Adrenal gland (tissue), 5 donors: Measurements from ENCODE around the gene ACOT11.

ENCODE experiments used
- CTCF ChIP-seq, 6 experiments: fragments of 450-650 bp in 4 of 6; fragments of 200-600 bp in 2 of 6; sonication (generic) in 1 of 6; IDR thresholded peaks; 1 replicate in 5 of 6; 2 replicates in 1 of 6; pipeline versions ENCODE4 v1.5.1 to v1.8.0; 2016 to 2021; ENCODE audit warnings: antibody characterized with exemption in 6 of 6, mild to moderate bottlenecking in 2 of 6, moderate library complexity in 1 of 6
- POLR2A ChIP-seq, 2 donors: fragments of 450-650 bp; IDR thresholded peaks; one replicate each; pipeline ENCODE4 v1.6.1; 2017; ENCODE audit warnings: antibody characterized with exemption in 2 of 2, mild to moderate bottlenecking in 2 of 2, moderate library complexity in 1 of 2
- donor health status: DM: no; HTN: no; CAD: no.

- no peak for TF ChIP-seq CTCF (IDR thresholded peaks at IDR 0.05)
- no peak for TF ChIP-seq POLR2A (IDR thresholded peaks at IDR 0.05)
These were observed 56.7 kb downstream of the ACOT11 start for GRCh38 chr1:54604572-54605370.
